Mucosa of rectum (tissue), 2 donors: ENCODE results near the gene RETSAT.

ENCODE experiments used
- H3K27ac ChIP-seq, 2 donors: one replicate each; pipeline ENCODE4 v1.7.0; 2013; ENCODE audit warnings: inconsistent platforms in 2 of 2, low read depth in 2 of 2, low read length in 2 of 2
- H3K27me3 ChIP-seq, 2 donors: one replicate each; pipeline ENCODE4 v1.7.0; 2013; ENCODE audit warnings: low read length in 2 of 2; ENCODE audit not compliant: control insufficient read depth in 2 of 2, insufficient read depth in 2 of 2
- H3K36me3 ChIP-seq, 2 donors: one replicate each; pipeline ENCODE4 v1.7.0; 2013; ENCODE audit warnings: low read length in 2 of 2; ENCODE audit not compliant: control insufficient read depth in 2 of 2, insufficient read depth in 2 of 2
- H3K4me1 ChIP-seq, 2 donors: one replicate each; pipeline ENCODE4 v1.7.0; 2013; ENCODE audit warnings: low read length in 2 of 2, mild to moderate bottlenecking in 1 of 2; ENCODE audit not compliant: control insufficient read depth in 2 of 2, insufficient read depth in 2 of 2
- H3K4me3 ChIP-seq, 2 donors: one replicate each; pipeline ENCODE4 v1.7.0; 2013; ENCODE audit warnings: low read length in 2 of 2
- H3K9ac ChIP-seq, 2 donors: one replicate each; pipeline ENCODE4 v1.7.0; 2013; ENCODE audit warnings: low read length in 2 of 2, low read depth in 1 of 2, mild to moderate bottlenecking in 1 of 2
- H3K9me3 ChIP-seq, 2 donors: one replicate each; pipeline ENCODE4 v1.7.0; 2013; ENCODE audit warnings: low read length in 2 of 2; ENCODE audit not compliant: control insufficient read depth in 2 of 2
- donor health status: healthy.
- donor health status: Normal muscosa, but diverticular disease.

The RETSAT gene

DNA sequence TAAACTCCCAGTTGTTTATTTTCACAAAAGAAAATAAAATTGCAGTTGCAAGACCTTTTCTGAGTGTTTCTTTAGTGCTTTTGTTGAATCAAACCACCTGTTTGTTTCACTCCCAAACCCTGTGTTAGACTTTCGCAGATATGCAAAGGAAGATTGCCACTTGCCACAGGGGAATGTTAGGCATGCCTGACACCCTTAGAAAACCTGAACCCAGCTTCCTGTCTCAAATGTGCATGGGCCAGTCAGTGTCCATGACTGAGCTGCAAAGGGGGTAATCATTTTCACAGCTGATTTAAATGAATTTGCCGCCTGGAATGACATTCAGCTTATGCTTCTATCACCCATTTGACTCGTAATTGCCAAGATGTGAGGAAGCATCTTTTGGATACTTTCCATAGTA lies 44.0 kb downstream of the RETSAT start:
- H3K36me3 ChIP-seq, result peaks cover 10 to 13% of the 10 kb centered on the region in 2 donors
- peak overlapping the region in 1 of 2 donors; percentile 68 for H3K27ac ChIP-seq

DNA sequence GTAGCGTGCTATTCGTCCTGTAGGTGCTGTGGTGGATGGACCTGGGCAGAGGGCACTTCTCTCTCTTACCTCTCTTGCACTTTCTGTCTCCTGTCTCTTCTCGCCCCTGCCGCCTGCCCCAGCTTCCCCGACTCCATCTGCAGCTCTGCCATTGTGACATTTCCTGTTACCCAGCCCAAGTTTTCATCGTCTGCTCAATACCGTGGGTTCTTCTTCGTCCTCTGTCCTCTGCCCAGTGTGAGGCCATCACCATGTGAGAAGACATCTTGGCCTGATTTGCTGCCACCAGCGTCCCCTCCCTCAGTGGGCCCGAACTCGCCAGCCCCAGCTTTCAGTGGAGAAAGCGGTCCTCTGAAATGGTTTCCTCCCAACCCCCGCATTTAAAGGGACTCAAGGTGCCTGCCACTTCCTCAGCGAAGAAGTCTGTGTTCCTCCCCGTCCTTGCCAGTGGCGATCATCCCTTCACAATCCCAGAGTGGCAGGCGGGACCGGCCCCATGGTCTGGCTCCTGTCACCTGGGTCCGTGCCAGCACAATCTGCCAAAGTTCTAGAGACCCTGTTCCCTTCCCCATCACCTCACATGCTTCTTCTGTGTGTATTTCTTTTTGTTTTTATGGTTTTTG lies 44.5 kb downstream of the RETSAT start:
- peaks cover 5 to 8% of the 10 kb centered on the region in 2 donors for H3K36me3 ChIP-seq
- H3K4me3 ChIP-seq, result peak overlapping the region; percentile 1 to 44
- no peaks in the 10 kb centered on the region for H3K9me3 ChIP-seq
- H3K27me3 ChIP-seq, result no peaks in the 10 kb centered on the region
- H3K27ac ChIP-seq, result peak overlapping the region in 1 of 2 donors; percentile 68
- peaks cover 21 to 25% of the 10 kb centered on the region in 2 donors for H3K4me1 ChIP-seq
- H3K9ac ChIP-seq, result peak overlapping the region in 1 of 2 donors; percentile 14

More for the DNA sequence above, 44.0 kb downstream of the RETSAT start:
- peaks cover 21 to 25% of the 10 kb centered on the region in 2 donors for H3K4me1 ChIP-seq
- no peak overlapping the region for H3K4me3 ChIP-seq
- H3K27me3 ChIP-seq, result no peaks in the 10 kb centered on the region
- no peak overlapping the region for H3K9ac ChIP-seq
- no peaks in the 10 kb centered on the region for H3K9me3 ChIP-seq

DNA sequence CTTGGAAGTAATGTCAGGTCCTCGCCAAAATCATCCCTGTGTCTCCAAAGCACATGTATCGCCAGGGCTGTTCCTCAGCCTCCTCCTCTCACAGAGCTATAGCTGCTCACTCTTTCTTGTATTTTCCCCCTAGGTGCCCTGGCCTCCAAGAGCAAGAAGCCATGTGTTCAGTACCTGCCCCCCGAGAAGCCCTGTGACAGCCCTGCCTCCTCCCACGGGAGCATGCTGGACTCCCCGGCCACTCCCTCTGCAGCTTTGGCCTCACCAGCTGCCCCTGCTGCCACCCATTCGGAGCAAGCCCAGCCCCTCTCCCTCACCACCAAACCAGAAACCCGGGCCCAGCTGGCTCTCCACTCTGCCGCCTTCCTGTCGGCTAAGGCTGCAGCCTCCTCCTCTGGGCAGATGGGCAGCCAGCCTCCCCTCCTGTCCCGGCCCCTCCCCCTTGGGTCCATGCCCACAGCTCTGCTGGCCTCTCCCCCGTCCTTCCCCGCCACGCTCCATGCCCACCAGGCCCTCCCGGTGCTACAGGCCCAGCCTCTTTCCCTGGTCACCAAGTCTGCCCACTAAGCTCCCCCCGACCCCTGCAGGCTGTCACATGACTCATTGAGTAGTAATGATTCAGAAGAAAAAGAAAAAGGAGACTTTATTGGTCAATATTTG lies 45.3 kb downstream of the RETSAT start:
- Histone ChIP-seq H3K36me3 (peaks cover 0 to 3% of the 10 kb centered on the region in 2 donors), H3K27me3 (no peaks in the 10 kb centered on the region), H3K4me1 (peaks cover 21 to 23% of the 10 kb centered on the region in 2 donors), H3K9ac (peak overlapping the region; percentile 7 to 14), H3K27ac (peak overlapping the region in 1 of 2 donors; percentile 68), H3K9me3 (no peaks in the 10 kb centered on the region), H3K4me3 (peak overlapping the region; percentile 11 to 44)

DNA sequence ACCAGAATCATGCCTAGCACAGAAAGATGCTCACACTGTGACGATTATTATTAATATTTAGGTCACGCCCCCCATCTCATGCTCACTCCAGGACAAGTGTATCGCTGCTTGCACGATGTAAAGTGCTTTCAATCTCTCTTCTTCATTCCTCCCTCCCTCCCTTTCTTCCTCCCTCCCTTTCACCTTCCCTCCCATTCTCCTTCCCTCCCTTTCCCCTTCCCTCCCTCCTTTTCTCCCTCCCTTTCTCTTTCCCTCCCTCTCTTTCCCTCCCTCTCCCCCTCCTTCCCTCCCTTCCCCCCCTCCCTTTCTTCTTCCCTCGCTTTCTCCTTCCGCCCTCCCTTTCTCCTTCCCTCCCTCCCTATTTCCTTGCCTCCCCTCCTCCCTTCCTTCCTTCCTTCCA lies 46.1 kb downstream of the RETSAT start:
- H3K27me3 ChIP-seq, result no peaks in the 10 kb centered on the region
- peaks cover 21 to 23% of the 10 kb centered on the region in 2 donors for H3K4me1 ChIP-seq
- H3K36me3 ChIP-seq, result peaks cover 0 to 3% of the 10 kb centered on the region in 2 donors
- peak overlapping the region in 1 of 2 donors; percentile 96 for H3K27ac ChIP-seq
- no peaks in the 10 kb centered on the region for H3K9me3 ChIP-seq
- H3K9ac ChIP-seq, result no peak overlapping the region
- H3K4me3 ChIP-seq, result no peak overlapping the region

DNA sequence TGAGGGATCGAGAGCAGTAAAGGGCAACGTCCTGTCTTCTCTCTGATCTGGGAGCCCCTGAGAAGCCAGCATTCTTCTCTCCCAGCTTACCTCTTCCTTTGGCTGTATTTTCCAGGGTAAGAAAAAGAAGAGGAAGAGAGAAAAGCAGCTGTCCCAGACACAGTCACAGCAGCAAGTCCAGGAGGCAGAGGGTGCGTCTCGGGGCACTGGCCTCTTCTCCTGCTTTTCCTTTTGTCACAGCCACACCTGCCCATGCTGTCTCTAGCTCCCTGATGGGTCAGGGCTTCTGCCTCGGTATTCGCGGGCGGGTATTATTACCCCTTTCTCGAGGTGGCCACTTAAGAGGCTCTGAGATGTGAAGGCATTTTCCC lies 46.8 kb downstream of the RETSAT start:
- Histone ChIP-seq H3K36me3 (peaks cover 0 to 3% of the 10 kb centered on the region in 2 donors), H3K9ac (peak overlapping the region; percentile 77 to 80)

DNA sequence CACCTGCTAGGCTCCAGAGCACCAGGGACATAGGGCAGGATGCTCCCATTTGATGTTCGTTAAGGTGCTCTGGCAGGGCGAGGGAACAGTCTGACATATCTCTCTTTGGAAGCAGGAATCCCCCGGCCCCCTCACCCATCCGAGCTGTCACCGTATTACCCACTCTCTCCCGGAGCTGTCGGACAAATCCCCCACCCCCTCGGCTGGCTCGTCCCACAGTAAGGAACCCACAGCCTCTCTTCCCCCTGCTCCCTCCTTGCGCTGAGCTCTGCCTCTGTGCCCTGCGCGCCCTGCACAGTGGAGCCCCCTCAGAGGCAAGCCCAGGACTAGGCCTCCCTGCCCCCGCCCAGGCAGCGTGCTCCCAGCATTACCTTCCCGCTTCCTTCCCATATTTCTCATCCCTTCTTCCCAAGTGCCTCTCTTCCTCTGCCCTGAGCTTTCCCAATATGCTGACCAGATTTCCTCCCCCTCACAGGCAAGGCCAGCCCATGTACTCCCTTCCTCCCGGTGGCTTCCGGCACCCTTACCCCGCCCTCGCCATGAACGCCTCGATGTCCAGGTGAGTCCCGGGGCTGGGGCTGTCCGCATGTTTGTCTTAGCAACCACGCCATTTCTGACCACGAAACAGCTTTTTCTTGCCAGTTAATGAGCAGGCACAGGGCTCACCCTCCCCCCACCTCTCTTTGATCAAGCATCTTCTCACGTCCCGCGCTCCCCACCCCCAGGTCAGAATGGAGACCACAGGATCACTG lies 50.4 kb downstream of the RETSAT start:
- Histone ChIP-seq H3K4me1 (peaks cover 16 to 18% of the 10 kb centered on the region in 2 donors), H3K9ac (no peak overlapping the region), H3K27ac (no peak overlapping the region), H3K27me3 (no peaks in the 10 kb centered on the region), H3K4me3 (no peak overlapping the region), H3K36me3 (peaks cover 0 to 3% of the 10 kb centered on the region in 2 donors), H3K9me3 (no peaks in the 10 kb centered on the region)

More for the DNA sequence above, 46.8 kb downstream of the RETSAT start:
- Histone ChIP-seq H3K4me1 (peaks cover 21 to 23% of the 10 kb centered on the region in 2 donors), H3K9me3 (no peaks in the 10 kb centered on the region), H3K27ac (peak overlapping the region; percentile 88 to 96), H3K4me3 (peak overlapping the region; percentile 31 to 74), H3K27me3 (no peaks in the 10 kb centered on the region)

DNA sequence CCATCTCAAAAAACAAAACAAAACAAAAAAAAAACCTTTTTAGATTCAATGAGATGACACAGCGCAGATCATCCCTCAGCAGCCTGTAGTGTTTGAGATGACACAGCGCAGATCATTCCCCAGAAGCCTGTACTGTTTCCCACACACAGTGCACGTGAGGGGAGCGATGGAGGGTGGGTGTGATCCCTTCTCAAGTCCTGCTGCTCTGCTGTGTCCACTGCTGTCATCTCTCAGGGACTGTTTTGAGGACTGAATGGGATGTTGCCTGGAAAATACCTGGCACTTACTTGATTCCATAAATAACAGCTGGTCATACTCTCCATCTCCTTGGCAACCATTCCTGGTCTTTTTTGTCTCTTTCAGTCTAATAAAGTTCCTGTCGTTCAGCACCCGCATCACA lies 52.2 kb downstream of the RETSAT start:
- Histone ChIP-seq H3K9ac (no peak overlapping the region), H3K4me1 (peaks cover 3 to 6% of the 10 kb centered on the region in 2 donors), H3K36me3 (peaks cover 0 to 3% of the 10 kb centered on the region in 2 donors), H3K4me3 (no peak overlapping the region), H3K27ac (no peak overlapping the region), H3K9me3 (no peaks in the 10 kb centered on the region), H3K27me3 (no peaks in the 10 kb centered on the region)
